Spleen (tissue), 11 donors: ENCODE results near the gene POLR3B. TPM values are rescaled to one million over a fixed set of nuclear protein-coding genes. Genes with fewer than 3 reads are reported as not detected.

Experiments used
- DNase-seq: peaks from one replicate; pipeline ENCODE4 v3.0.0-alpha.2; 2020
- H3K27ac ChIP-seq, 8 donors: fragments of 200-600 bp; sonication (generic) in 7 of 8; 1 replicate in 4 of 8; 2 replicates in 4 of 8; pipeline versions ENCODE4 v1.5.0 to v1.8.0; 2016 to 2021; ENCODE audit warnings: inconsistent platforms in 4 of 8, mild to moderate bottlenecking in 4 of 8, moderate library complexity in 1 of 8
- H3K27me3 ChIP-seq, 7 donors: fragments of 200-600 bp; sonication (generic) in 6 of 7; replicated peaks in 1 of 7; 1 replicate in 4 of 7; 2 replicates in 3 of 7; pipeline versions ENCODE4 v1.5.0 to v1.8.0; 2016 to 2021; ENCODE audit warnings: inconsistent platforms in 3 of 7, mild to moderate bottlenecking in 1 of 7
- H3K36me3 ChIP-seq, 6 donors: fragments of 200-600 bp; sonication (generic) in 5 of 6; 1 replicate in 4 of 6; 2 replicates in 2 of 6; pipeline versions ENCODE4 v1.5.0 to v1.8.0; 2016 to 2021; ENCODE audit warnings: inconsistent platforms in 2 of 6
- H3K4me1 ChIP-seq, 6 donors: fragments of 200-600 bp; sonication (generic) in 5 of 6; 1 replicate in 3 of 6; 2 replicates in 3 of 6; pipeline versions ENCODE4 v1.5.0 to v1.8.0; 2016 to 2021; ENCODE audit warnings: inconsistent platforms in 3 of 6
- H3K4me3 ChIP-seq, 8 donors: fragments of 200-600 bp; sonication (generic) in 7 of 8; 1 replicate in 4 of 8; 2 replicates in 4 of 8; pipeline versions ENCODE4 v1.5.0 to v1.8.0; 2016 to 2021; ENCODE audit warnings: inconsistent platforms in 4 of 8, mild to moderate bottlenecking in 4 of 8, moderate library complexity in 2 of 8
- H3K9me3 ChIP-seq, 8 donors: fragments of 200-600 bp; sonication (generic) in 7 of 8; 1 replicate in 4 of 8; 2 replicates in 4 of 8; pipeline versions ENCODE4 v1.5.0 to v1.8.0; 2016 to 2021; ENCODE audit warnings: inconsistent platforms in 4 of 8
- CTCF ChIP-seq, 11 experiments: fragments of 200-600 bp in 7 of 11; fragments of 450-650 bp in 4 of 11; sonication (generic) in 4 of 11; IDR thresholded peaks in 8 of 11; conservative IDR thresholded peaks in 3 of 11; 1 replicate in 7 of 11; 2 replicates in 4 of 11; pipeline versions ENCODE4 v1.4.0 to v1.8.0; 2016 to 2021; ENCODE audit warnings: antibody characterized with exemption in 11 of 11, inconsistent platforms in 4 of 11, mild to moderate bottlenecking in 1 of 11
- POLR2A ChIP-seq, 3 donors: fragments of 450-650 bp; IDR thresholded peaks; one replicate each; pipeline ENCODE4 v1.5.1; 2017; ENCODE audit warnings: antibody characterized with exemption in 3 of 3, mild to moderate bottlenecking in 1 of 3
- POLR2AphosphoS5 ChIP-seq, 3 donors: sonication (generic); formaldehyde crosslinking; IDR thresholded peaks; one replicate each; pipeline ENCODE4 v1.5.1; 2017; ENCODE audit warnings: antibody characterized with exemption in 3 of 3
- WGBS, 5 donors: extraction: QIAGEN DNeasy Blood & Tissue Kit in 3 of 5; methylation state at CpG; one replicate each; pipeline versions ENCODE4 v1.1.5 to v1.1.7; 2013 to 2018; 5-methylcytosine and 5-hydroxymethylcytosine counted together
- intact Hi-C: fragments of 100-400 bp; cut with DNase I; formaldehyde crosslinking; loops from one replicate; pipeline ENCODE4 v1.15.0; 2023; ENCODE audit warnings: low total_unique reads
- polyA plus RNA-seq, 3 donors: library from polyadenylated mRNA; stranded (reverse); fragments of 200-250 nt; gene quantifications; one replicate each; pipeline ENCODE4 v1.2.1, GENCODE V29; 2013
- total RNA-seq, 7 donors: library from RNA; depleted of rRNA in 3 of 7; stranded (reverse); fragments of >200 nt in 3 of 7; fragmentation: NEBNext Ultra II Directional in 4 of 7; extraction: Animal tissue kit (Norgen Biotek cat#: 25700) in 4 of 7; gene quantifications; one replicate each; pipeline versions ENCODE4 v1.1.0 to v1.2.1, GENCODE V29; 2016 to 2021
- donor health status: healthy with polysubstance abuse.
- donor health status: DM: no; HTN: no; CAD: no; lungs with moderate emphysema.
- donor health status: DM: no; HTN: no; CAD: no.
- donor health status: Bipolar disorder and iron deficiency.
- donor health status: healthy.
- donor health status: DM: no; HTN: no; CAD: no.
- donor health status: DM: yes; HTN: yes; CAD: no.

Gene POLR3B
- total and polyA plus RNA-seq, 10 donors, result 1.9 to 10.0 (median 5.6) TPM

GRCh38 chr12:106434526-106434925 is 77.0 kb downstream of the POLR3B start:
- WGBS, 5 donors, result 93 to 99% (median 95%) methylated on average over 4 of the region's 4 CpGs
- Histone ChIP-seq H3K27me3 (no peaks in the 10 kb centered on the region), H3K4me3 (no peak overlapping the region), H3K36me3 (peaks cover 0 to 97% (median 39%) of the 10 kb centered on the region in 6 donors), H3K4me1 (no peaks in the 10 kb centered on the region), H3K9me3 (no peaks in the 10 kb centered on the region), H3K27ac (no peak overlapping the region)
- intact Hi-C loops, result no loop called here
- TF ChIP-seq POLR2A (IDR thresholded peaks at IDR 0.05) (no peak), CTCF (IDR thresholded peaks at IDR 0.05 in 8 of 11, conservative IDR thresholded peaks at IDR 0.05 in 3 of 11) (no peak), POLR2AphosphoS5 (IDR thresholded peaks at IDR 0.05) (no peak)
- no peak for DNase-seq

- intact Hi-C loops, result no loop called here
- TF ChIP-seq POLR2AphosphoS5 (IDR thresholded peaks at IDR 0.05) (no peak), POLR2A (IDR thresholded peaks at IDR 0.05) (no peak), CTCF (IDR thresholded peaks at IDR 0.05 in 8 of 11, conservative IDR thresholded peaks at IDR 0.05 in 3 of 11) (no peak)
- Histone ChIP-seq H3K27ac (no peak overlapping the region), H3K4me3 (no peak overlapping the region), H3K36me3 (peaks cover 0 to 98% (median 50%) of the 10 kb centered on the region in 6 donors), H3K4me1 (no peaks in the 10 kb centered on the region), H3K9me3 (no peaks in the 10 kb centered on the region), H3K27me3 (no peaks in the 10 kb centered on the region)
- whole genome bisulfite sequencing, 5 donors, result 86 to 93% (median 90%) methylated on average over 6 of the region's 6 CpGs
- DNase-seq, result no peak
Measured at GRCh38 chr12:106436164-106436563, 78.6 kb downstream of the POLR3B start.

GRCh38 chr12:106442575-106442974 is 85.0 kb downstream of the POLR3B start:
- no peak for DNase-seq
- 79 to 95% (median 88%) methylated on average over 2 of the region's 2 CpGs for WGBS, 5 donors
- intact Hi-C loops, result no loop called here
- Histone ChIP-seq H3K27me3 (no peaks in the 10 kb centered on the region), H3K4me1 (no peaks in the 10 kb centered on the region), H3K36me3 (peaks cover 0 to 83% (median 33%) of the 10 kb centered on the region in 6 donors), H3K9me3 (no peaks in the 10 kb centered on the region), H3K4me3 (no peak overlapping the region), H3K27ac (no peak overlapping the region)
- TF ChIP-seq POLR2A (IDR thresholded peaks at IDR 0.05), result no peak
- no peak for TF ChIP-seq CTCF (IDR thresholded peaks at IDR 0.05 in 8 of 11, conservative IDR thresholded peaks at IDR 0.05 in 3 of 11)
- TF ChIP-seq POLR2AphosphoS5 (IDR thresholded peaks at IDR 0.05), result no peak

- no peak overlapping the region for H3K27ac ChIP-seq
- H3K9me3 ChIP-seq, result no peaks in the 10 kb centered on the region
- H3K4me3 ChIP-seq, result no peak overlapping the region
- peaks cover 0 to 78% (median 19%) of the 10 kb centered on the region in 6 donors for H3K36me3 ChIP-seq
- no peaks in the 10 kb centered on the region for H3K27me3 ChIP-seq
- DNase-seq, result no peak
- intact Hi-C loops, result no loop called here
- TF ChIP-seq CTCF (IDR thresholded peaks at IDR 0.05 in 8 of 11, conservative IDR thresholded peaks at IDR 0.05 in 3 of 11), result no peak
- no peak for TF ChIP-seq POLR2A (IDR thresholded peaks at IDR 0.05)
- TF ChIP-seq POLR2AphosphoS5 (IDR thresholded peaks at IDR 0.05), result no peak
- 0 to 60% (median 0%) methylated on average over 1 of the region's 1 CpG for WGBS, 5 donors
- no peaks in the 10 kb centered on the region for H3K4me1 ChIP-seq
Measured at GRCh38 chr12:106445053-106445452, 87.5 kb downstream of the POLR3B start.
